Mammary epithelial cell (primary cell): Measurements from ENCODE around the gene PLA2G2A.

Source experiments
- CTCF ChIP-seq, 2 donors: IDR thresholded peaks in 1 of 2; conservative IDR thresholded peaks in 1 of 2; 2 replicates each; pipeline ENCODE4 v1.5.1; 2011 to 2012; ENCODE audit warnings: inconsistent platforms in 2 of 2, low read length in 2 of 2, mild to moderate bottlenecking in 2 of 2, control low read depth in 1 of 2, low read depth in 1 of 2; ENCODE audit not compliant: insufficient read depth in 1 of 2; ENCODE audit errors: extremely low read depth in 1 of 2
- EZH2 ChIP-seq: IDR thresholded peaks from 2 replicates; pipeline ENCODE4 v1.6.1; 2012; ENCODE audit warnings: low read length, inconsistent platforms, borderline replicate concordance

- no peak for TF ChIP-seq CTCF (conservative IDR thresholded peaks at IDR 0.05 in 1 of 2, IDR thresholded peaks at IDR 0.05 in 1 of 2; ENCODE audit: extremely low read depth in 1 of 2, insufficient read depth in 1 of 2, low read depth in 1 of 2, low read length in 2 of 2)
- no peak for TF ChIP-seq EZH2
Observed at GRCh38 chr1:19942657-19943056, 36.8 kb downstream of the PLA2G2A start.
